Measurements from ENCODE around the gene AADACL2. TPM values are rescaled to one million over a fixed set of nuclear protein-coding genes. Genes with fewer than 3 reads are reported as not detected.

AADACL2 gene
- total RNA-seq, 1 donor from 2014 or later, result not detected

DNA sequence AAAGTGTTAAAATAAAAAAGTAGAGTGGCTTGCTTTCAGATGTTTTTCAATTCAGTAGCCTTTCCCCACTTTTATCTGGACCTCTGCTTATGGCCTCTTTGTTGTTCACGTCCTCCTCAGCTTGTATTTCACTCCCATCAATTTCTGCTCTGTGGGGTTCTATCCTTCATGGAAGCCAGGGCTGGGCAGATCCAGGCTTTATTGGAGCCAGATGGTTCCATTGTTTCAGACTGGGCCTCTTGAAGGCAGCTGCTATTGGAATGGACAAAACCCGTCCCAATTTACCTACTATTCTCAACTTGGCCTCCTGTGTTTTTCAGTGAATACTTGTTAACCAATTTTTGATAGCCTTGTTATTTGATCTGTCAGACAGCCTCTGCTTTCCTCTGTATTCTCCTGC, 10.9 kb upstream of the AADACL2 start:
- TF ChIP-seq, protein P1, sequence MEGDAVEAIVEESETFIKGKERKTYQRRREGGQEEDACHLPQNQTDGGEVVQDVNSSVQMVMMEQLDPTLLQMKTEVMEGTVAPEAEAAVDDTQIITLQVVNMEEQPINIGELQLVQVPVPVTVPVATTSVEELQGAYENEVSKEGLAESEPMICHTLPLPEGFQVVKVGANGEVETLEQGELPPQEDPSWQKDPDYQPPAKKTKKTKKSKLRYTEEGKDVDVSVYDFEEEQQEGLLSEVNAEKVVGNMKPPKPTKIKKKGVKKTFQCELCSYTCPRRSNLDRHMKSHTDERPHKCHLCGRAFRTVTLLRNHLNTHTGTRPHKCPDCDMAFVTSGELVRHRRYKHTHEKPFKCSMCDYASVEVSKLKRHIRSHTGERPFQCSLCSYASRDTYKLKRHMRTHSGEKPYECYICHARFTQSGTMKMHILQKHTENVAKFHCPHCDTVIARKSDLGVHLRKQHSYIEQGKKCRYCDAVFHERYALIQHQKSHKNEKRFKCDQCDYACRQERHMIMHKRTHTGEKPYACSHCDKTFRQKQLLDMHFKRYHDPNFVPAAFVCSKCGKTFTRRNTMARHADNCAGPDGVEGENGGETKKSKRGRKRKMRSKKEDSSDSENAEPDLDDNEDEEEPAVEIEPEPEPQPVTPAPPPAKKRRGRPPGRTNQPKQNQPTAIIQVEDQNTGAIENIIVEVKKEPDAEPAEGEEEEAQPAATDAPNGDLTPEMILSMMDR (IDR thresholded peaks at IDR 0.05; ENCODE audit: unreplicated experiment), result no peak
- Mint-ChIP-seq H3K4me1 (no peaks in the 10 kb centered on the region), H3K36me3 (peaks cover 5% of the 10 kb centered on the region), H3K4me3 (no peak overlapping the region), H3K27ac (no peak overlapping the region), H3K27me3 (ENCODE audit: low read depth) (no peaks in the 10 kb centered on the region), H3K9me3 (peaks cover 16% of the 10 kb centered on the region)
- DNase-seq (ENCODE audit: low spot score in 2 of 2, unreplicated experiment in 2 of 2), result no peak

DNA sequence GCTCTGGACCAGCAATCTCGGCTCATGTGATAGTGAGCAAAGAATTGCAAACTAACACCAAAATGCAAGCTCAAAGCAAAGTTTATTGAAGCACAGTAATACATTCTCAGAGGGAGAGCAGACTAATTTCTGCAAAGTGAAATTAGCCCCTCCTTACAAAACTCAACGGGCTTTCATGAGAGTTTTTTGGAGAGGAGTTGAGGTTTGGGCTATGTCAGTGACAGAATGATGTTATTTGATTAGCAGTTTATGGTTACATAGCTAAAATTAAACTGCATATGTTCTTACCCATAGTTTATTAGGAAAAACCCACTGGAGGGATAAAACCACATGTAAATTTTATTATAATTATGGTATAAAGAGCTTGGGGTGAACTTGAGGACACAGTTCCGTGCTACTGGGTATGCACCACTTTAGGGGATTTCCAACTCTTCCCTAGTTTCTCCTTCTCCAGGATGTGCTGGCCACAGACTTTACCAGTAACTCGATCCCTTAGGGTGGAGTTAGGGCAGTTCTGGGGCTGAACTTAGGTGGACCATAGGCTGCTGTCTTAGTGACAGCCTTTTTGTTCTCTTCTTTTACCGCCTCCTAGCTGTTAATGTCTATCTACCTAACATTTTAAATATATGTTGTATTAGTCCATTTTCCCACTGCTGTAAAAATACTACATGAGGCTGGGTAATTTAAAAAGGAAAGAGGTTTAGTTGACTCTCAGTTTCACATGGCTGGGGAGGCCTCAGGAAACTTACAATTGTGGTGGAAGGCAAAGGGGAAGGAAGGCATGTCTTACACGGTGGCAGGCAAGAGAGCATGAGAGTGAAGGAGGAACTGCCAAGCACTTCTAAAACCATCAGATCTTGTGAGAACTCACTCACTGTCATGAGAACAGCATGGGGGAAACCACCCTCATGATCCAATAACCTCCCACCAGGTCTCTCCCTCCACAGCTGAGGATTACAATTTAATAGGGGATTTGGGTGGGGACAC, 8.9 kb upstream of the AADACL2 start:
- Mint-ChIP-seq H3K27ac (no peak overlapping the region), H3K4me3 (no peak overlapping the region), H3K36me3 (peaks cover 5% of the 10 kb centered on the region), H3K4me1 (no peaks in the 10 kb centered on the region), H3K9me3 (peaks cover 16% of the 10 kb centered on the region), H3K27me3 (ENCODE audit: low read depth) (no peaks in the 10 kb centered on the region)
- no peak for DNase-seq (ENCODE audit: low spot score in 2 of 2, unreplicated experiment in 2 of 2)
- TF ChIP-seq, protein P1 (IDR thresholded peaks at IDR 0.05; ENCODE audit: unreplicated experiment), result no peak

DNA sequence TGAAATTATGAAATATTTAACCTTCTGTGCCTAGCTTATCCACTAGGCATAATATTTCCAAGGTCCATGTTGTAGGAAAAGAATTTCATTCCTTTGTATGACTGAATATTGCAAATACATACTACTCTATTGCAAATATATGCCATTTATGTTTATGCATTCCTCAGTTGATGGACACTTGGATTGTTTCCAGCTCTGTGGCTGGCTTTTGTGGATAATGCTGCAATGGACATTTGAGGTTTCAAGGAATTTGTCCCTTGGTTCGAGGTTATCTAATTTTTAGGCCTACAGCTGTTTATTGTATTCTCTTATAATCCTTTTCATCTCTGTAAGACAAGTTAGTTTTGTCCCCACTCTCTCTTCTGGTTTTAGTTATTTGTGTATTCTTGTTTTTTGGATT, 7.7 kb upstream of the AADACL2 start:
- Mint-ChIP-seq H3K9me3 (peaks cover 26% of the 10 kb centered on the region), H3K27me3 (ENCODE audit: low read depth) (no peaks in the 10 kb centered on the region), H3K4me1 (no peaks in the 10 kb centered on the region), H3K36me3 (peaks cover 5% of the 10 kb centered on the region), H3K4me3 (no peak overlapping the region), H3K27ac (no peak overlapping the region)
- TF ChIP-seq, protein P1 (IDR thresholded peaks at IDR 0.05; ENCODE audit: unreplicated experiment), result no peak
- no peak for DNase-seq (ENCODE audit: low spot score in 2 of 2, unreplicated experiment in 2 of 2)

DNA sequence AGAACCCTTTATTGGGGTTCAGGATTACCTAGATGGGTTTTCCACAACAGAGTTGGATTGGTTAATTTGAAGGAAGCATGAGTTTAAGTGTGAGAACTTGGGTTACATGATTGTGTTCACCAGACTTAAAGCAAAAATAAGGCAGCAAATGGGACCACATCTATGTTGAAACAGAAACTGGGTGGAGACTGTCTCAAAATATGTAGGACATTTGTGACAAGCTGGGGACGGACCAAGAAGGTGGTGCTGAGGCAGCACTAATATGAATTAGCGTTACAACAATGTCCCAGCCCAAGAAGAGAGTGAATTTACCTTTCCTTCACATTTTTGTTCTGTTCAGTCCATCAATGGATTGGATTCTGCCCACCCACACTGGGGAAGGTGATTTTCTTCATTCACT, 866 bp upstream of the AADACL2 start:
- no peak overlapping the region for H3K27ac Mint-ChIP-seq
- no peak overlapping the region for H3K4me3 Mint-ChIP-seq

DNA sequence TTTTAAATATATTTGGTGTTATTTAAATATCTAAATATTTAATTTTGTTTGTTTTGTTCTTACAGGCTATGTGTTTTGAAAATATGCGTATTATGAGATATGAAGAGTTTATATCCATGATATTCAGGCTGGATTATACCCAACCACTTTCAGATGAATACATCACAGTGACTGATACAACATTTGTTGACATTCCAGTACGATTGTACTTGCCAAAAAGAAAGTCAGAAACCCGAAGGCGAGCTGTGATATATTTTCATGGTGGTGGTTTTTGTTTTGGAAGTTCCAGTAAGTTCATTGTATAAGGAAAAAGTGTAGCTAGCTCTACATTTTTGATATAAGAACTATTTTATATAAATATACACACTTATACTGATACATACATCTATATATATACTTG, 6.9 kb downstream of the AADACL2 start:
- Mint-ChIP-seq H3K36me3 (no peaks in the 10 kb centered on the region), H3K27ac (no peak overlapping the region), H3K4me1 (no peaks in the 10 kb centered on the region), H3K9me3 (peaks cover 21% of the 10 kb centered on the region), H3K27me3 (ENCODE audit: low read depth) (no peaks in the 10 kb centered on the region), H3K4me3 (no peak overlapping the region)
- DNase-seq (ENCODE audit: low spot score in 2 of 2, unreplicated experiment in 2 of 2), result no peak
- TF ChIP-seq, protein P1 (IDR thresholded peaks at IDR 0.05; ENCODE audit: unreplicated experiment), result no peak

More for the DNA sequence above, 866 bp upstream of the AADACL2 start:
- TF ChIP-seq, protein P1 (IDR thresholded peaks at IDR 0.05; ENCODE audit: unreplicated experiment), result no peak
- no peaks in the 10 kb centered on the region for H3K36me3 Mint-ChIP-seq
- H3K9me3 Mint-ChIP-seq, result peaks cover 22% of the 10 kb centered on the region
- H3K4me1 Mint-ChIP-seq, result peaks cover 5% of the 10 kb centered on the region
- DNase-seq (ENCODE audit: low spot score in 2 of 2, unreplicated experiment in 2 of 2), result no peak
- H3K27me3 Mint-ChIP-seq (ENCODE audit: low read depth), result no peaks in the 10 kb centered on the region
